Cortex of kidney (tissue), 1 donor: ENCODE measurements around the gene KIF2C.
"Not testable (repeated sequence)": the region's sequence is repeated elsewhere in the genome, so short reads cannot be mapped to it uniquely, and the experiment has no call there.

Source experiments
- DNase-seq: peaks from one replicate; lab custom pipeline; 2025; lab: John Stamatoyannopoulos, UW

The KIF2C gene

GRCh38 chr1:44798481-44799365 lies 59.1 kb downstream of the KIF2C start:
- DNase-seq = no peak

GRCh38 chr1:44799770-44800584 lies 60.3 kb downstream of the KIF2C start, which contains the start of gene PLK3:
PLK3 (plus strand) TSS chr1:44800377; CDS start chr1:44800464, 87 bp downstream.
- DNase-seq = peak; percentile 92

- no peak for DNase-seq
These were observed 62.1 kb downstream of the KIF2C start for GRCh38 chr1:44801491-44802305.

GRCh38 chr1:44802306-44803061 lies 62.8 kb downstream of the KIF2C start:
- no peak for DNase-seq

GRCh38 chr1:44803062-44803311 lies 63.4 kb downstream of the KIF2C start:
- DNase-seq = no peak

- DNase-seq = no peak
These were observed 63.9 kb downstream of the KIF2C start for GRCh38 chr1:44803312-44804095.

GRCh38 chr1:44805311-44806024 lies 65.8 kb downstream of the KIF2C start:
- DNase-seq = no peak

GRCh38 chr1:44806025-44806703 lies 66.5 kb downstream of the KIF2C start:
- DNase-seq = no peak

- DNase-seq = no peak
These were observed 67.2 kb downstream of the KIF2C start, which contains the start of gene DYNLT4 for GRCh38 chr1:44806704-44807363. DYNLT4 (minus strand) TSS chr1:44807351; CDS start chr1:44806668, 683 bp downstream.

GRCh38 chr1:44807364-44808062 lies 67.9 kb downstream of the KIF2C start:
- no peak for DNase-seq

- DNase-seq = no peak
These were observed 68.7 kb downstream of the KIF2C start, which contains the start of gene BTBD19 for GRCh38 chr1:44808063-44808937. BTBD19 (plus strand) TSS chr1:44808523; CDS start chr1:44808821, 298 bp downstream.

- no peak for DNase-seq
These were observed 69.6 kb downstream of the KIF2C start for GRCh38 chr1:44808938-44809917.

GRCh38 chr1:44810101-44810761 lies 70.6 kb downstream of the KIF2C start:
- no peak for DNase-seq

- DNase-seq = not testable (repeated sequence)
These were observed 71.1 kb downstream of the KIF2C start for GRCh38 chr1:44810762-44811105.

GRCh38 chr1:44811234-44811633 lies 71.6 kb downstream of the KIF2C start:
- no peak for DNase-seq
